Neural cell (in vitro differentiated cells): ENCODE measurements around the gene PTPRN2.

Experiments
- EZH2 ChIP-seq: fragments of 200-600, 300-800 bp; shearing (Covaris generic), sonication (generic); IDR thresholded peaks from 2 replicates; pipeline ENCODE4 v1.6.1; 2014; ENCODE audit warnings: antibody characterized with exemption, low read length, borderline replicate concordance, mild to moderate bottlenecking; ENCODE audit not compliant: insufficient read depth, poor library complexity, severe bottlenecking
- TF ChIP-seq, protein P1 (sequence below): fragments of 450-650 bp; IDR thresholded peaks from 2 replicates; pipeline ENCODE4 v1.5.1; 2014; ENCODE audit warnings: antibody characterized with exemption, mild to moderate bottlenecking, moderate library complexity; ENCODE audit not compliant: poor library complexity, severe bottlenecking

- TF ChIP-seq EZH2, result no peak
- TF ChIP-seq, protein P1, sequence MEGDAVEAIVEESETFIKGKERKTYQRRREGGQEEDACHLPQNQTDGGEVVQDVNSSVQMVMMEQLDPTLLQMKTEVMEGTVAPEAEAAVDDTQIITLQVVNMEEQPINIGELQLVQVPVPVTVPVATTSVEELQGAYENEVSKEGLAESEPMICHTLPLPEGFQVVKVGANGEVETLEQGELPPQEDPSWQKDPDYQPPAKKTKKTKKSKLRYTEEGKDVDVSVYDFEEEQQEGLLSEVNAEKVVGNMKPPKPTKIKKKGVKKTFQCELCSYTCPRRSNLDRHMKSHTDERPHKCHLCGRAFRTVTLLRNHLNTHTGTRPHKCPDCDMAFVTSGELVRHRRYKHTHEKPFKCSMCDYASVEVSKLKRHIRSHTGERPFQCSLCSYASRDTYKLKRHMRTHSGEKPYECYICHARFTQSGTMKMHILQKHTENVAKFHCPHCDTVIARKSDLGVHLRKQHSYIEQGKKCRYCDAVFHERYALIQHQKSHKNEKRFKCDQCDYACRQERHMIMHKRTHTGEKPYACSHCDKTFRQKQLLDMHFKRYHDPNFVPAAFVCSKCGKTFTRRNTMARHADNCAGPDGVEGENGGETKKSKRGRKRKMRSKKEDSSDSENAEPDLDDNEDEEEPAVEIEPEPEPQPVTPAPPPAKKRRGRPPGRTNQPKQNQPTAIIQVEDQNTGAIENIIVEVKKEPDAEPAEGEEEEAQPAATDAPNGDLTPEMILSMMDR, result no peak
Observed at GRCh38 chr7:158568974-158569857, 18.4 kb downstream of the PTPRN2 start.
